Subcutaneous adipose tissue (tissue), 4 donors: ENCODE measurements around the gene PLCB1. TPM values are rescaled to one million over a fixed set of nuclear protein-coding genes. Genes with fewer than 3 reads are reported as not detected.

Experiments used
- CTCF ChIP-seq: fragments of 450-650 bp; IDR thresholded peaks from one replicate; pipeline ENCODE4 v1.5.1; 2016; ENCODE audit warnings: low read depth, mild to moderate bottlenecking, control low read depth, antibody characterized with exemption, moderate library complexity
- total RNA-seq, 4 donors: library from RNA; depleted of rRNA; stranded (reverse); fragments of >200 nt; gene quantifications; one replicate each; pipeline ENCODE4 v1.1.0, GENCODE V29; 2016

The PLCB1 gene
- total RNA-seq, 4 donors from 2014 or later: 14.1 to 26.7 (median 18.4) TPM

DNA sequence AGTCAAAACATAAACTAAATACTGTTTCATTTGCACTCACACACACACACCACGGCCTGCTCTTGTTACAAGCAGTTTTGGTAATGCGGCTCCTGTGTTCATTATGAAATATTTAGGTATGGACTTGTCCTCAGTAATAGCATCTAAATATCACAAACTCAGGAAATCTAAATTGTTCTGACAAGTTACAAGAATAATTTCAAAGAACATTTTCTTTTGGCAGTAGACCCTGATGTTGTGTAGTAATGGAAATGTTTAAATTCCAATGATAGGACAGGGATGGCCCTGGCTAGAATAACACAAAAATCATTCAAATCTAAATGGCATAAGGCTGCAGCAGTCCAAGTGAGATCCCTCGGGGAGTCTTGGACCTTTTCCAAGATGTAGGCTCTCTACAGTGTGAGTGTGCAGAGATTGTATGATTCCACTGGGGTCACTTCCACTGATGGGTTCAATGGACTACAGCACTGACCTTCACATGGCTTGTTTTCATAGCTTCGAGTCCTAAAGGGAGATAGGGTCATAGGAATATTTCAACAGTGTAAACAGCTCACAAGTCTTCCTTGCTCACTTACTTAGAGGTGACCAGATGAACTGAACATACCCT is 726.2 kb downstream of the PLCB1 start:
- TF ChIP-seq CTCF: no peak

- TF ChIP-seq CTCF: no peak
These were observed 728.0 kb downstream of the PLCB1 start for GRCh38 chr20:8860011-8860495.

GRCh38 chr20:8862092-8862491 is 730.0 kb downstream of the PLCB1 start:
- no peak for TF ChIP-seq CTCF

DNA sequence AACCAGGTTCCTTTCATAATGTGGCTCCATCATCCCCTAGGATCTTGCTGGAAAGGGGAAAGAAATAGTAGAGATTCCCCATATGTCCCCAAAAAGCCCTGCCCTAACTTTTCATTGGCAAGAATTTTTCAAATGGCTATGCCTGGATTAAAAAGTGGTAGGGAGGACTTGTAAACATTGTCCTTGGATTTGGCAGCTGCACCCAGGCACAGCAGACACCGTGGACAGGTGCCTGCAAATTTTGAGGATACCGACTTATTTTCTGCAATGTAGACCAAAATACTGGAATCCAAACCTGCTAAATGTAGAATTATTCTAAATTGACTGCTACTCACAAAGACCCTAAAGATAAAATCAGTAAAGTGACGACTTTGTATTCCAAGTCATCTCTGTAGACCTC is 733.6 kb downstream of the PLCB1 start:
- no peak for TF ChIP-seq CTCF

DNA sequence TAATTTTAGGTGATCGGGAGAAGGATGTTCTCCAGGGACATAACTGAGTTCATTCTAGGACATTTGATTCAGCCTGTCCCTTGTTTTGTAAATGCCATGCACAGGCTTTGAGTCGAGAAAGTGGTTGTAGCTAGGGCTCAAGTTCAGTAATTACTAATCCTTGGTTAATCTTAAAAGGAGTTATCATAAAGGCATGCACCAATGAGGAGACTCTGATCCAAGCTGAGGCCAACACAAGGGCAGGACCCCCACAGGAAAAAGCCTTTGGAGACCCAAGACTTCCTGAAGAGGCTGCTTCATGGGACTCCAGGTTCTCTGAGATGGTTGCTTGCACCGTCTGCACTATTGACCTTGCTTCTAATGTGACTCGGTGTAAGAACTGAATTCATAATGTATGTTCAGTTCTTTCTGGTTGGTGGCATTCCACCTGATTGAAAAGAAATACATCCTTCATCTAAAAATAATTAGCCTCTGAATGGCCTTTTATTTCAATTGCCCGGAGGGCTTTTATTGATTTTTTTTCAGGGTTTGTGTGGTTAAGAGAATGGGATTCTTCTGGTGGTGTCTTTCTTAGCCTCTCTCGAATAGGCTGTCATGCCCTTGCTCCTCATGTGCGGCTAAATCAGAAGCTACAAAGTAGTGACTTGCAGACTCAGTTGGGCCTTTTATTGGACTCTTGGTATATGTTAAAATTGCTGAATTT is 735.1 kb downstream of the PLCB1 start:
- TF ChIP-seq CTCF: no peak

DNA sequence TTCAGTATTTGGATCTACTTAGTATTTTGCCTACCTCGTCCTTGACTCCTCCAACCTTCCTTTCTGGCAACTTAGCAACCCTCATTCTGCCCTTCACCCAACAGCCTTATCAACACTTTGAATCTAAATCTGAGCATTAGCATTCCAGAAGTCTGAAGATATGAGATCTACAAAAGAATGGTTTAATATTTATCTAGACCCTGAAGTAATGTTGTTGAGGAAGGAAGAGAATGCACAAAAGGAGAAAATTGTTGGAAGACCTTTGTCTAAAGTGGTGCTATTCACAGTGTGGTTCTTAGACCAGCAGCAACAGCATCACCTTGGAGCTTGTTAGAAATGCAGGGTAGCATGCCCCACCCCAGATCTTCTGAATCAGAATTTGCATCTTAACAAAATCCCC is 738.6 kb downstream of the PLCB1 start:
- TF ChIP-seq CTCF: no peak

DNA sequence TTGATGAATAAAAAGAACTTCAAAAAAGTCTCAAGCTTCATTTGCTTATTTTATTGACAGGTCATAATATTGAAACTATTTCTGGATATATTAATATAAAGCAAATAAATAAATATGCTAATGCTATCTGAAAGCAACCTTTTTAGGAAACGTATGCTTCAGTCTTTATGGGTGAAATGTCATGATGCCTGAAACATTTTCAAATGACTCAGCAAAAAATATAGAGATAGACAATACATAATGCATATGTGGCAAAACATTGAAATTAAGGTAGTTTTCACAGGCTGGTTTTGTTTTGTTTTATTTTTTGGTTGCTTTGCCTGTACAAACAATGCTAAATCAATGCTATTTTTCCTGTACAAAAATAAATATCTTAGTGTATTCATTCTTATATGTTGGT is 742.4 kb downstream of the PLCB1 start:
- no peak for TF ChIP-seq CTCF
